ENCODE measurements around the gene DDX51.
"Not testable (repeated sequence)": the region's sequence is repeated elsewhere in the genome, so short reads cannot be mapped to it uniquely, and the experiment has no call there.

Gene DDX51

GRCh38 chr12:132153501-132154340, 9.6 kb upstream of the DDX51 start:
- DNase-seq (ENCODE audit: low spot score): peak; percentile 87

DNA sequence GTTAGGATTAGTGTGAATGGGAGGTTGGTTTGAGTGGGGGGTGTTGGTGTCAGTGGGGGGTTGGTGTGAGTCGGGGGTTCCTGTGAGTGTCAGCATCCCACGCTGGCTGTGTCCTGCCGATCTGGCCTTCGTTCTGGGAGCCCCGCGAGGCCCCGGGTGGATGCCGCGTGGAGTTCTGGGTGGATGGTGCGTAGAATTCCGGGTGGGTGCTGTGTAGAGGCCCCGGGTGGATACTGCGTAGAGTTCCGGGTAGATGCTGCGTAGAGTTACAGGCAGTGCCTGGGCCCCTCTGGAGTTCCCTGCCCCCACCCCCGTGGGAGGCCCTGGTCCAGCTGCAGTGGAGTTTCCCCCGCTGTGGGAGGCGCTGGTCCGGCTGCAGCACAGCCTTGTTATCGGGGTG, 8.8 kb upstream of the DDX51 start:
- DNase-seq (ENCODE audit: low spot score): no peak

DNA sequence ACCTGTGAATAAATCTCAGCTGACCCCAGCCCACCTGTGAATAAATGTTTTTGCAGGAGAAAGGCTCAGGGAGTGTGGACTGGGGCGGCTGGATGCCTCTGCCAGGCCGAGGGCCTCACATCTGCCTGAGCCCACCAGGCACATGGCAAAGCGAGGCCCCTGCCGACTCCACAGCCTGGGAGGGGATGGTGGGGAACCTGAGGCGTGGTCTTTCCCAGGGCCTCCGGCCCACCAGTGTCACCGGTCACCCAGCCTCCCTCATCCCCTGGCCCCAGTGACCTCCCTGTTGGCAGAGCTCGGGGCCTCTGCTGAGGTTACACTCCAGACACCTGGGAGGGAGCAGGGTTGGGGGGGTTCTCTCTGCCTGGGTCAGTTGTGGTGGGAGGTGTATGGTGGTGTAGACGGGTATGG, 8.3 kb upstream of the DDX51 start:
- no peak for DNase-seq (ENCODE audit: low spot score)

DNA sequence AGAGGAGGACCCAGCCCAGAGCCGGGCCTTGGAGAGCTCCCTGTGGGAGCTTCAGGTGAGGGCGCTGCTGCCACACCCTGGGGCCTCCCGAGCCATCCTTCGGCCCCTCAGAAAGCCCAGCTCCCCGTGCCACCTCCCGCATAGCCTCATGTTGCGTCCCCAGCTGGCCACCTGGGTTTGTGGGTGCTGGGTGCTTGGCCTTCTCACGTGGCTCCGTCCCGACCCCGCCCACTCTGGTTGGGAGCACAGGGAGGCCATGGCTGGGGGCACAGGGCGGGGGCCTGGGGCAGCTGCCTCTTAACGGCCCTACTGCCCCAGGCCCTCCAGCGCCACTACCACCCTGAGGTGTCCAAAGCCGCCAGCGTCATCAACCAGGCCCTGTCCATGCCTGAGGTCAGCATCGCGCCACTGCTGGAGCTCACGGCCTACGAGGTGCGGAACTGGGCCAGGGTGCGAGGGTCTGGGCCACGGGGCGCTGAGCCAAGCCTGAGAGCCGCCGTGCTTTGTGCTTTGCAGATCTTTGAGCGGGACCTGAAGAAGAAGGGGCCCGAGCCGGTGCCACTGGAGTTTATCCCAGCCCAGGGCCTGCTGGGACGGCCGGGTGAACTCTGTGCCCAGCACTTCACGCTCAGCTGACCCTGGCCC, 7.8 kb upstream of the DDX51 start:
- no peak for DNase-seq (ENCODE audit: low spot score)

GRCh38 chr12:132151145-132151765, 7.1 kb upstream of the DDX51 start:
- no peak for DNase-seq (ENCODE audit: low spot score)

GRCh38 chr12:132150780-132151144, 6.6 kb upstream of the DDX51 start:
- DNase-seq (ENCODE audit: low spot score): no peak

DNA sequence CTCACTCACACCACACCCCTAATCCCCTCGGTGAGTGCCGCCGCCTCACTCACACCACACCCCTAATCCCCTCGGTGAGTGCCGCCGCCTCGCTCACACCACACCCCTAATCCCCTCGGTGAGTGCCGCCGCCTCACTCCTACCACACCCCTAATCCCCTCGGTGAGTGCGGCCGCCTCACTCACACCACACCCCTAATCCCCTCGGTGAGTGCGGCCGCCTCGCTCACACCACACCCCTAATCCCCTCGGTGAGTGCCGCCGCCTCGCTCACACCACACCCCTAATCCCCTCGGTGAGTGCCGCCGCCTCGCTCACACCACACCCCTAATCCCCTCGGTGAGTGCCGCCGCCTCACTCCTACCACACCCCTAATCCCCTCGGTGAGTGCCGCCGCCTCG, 5.4 kb upstream of the DDX51 start:
- not testable (repeated sequence) for DNase-seq (ENCODE audit: low spot score)

GRCh38 chr12:132148368-132149045, 4.4 kb upstream of the DDX51 start:
- DNase-seq (ENCODE audit: low spot score): no peak

DNA sequence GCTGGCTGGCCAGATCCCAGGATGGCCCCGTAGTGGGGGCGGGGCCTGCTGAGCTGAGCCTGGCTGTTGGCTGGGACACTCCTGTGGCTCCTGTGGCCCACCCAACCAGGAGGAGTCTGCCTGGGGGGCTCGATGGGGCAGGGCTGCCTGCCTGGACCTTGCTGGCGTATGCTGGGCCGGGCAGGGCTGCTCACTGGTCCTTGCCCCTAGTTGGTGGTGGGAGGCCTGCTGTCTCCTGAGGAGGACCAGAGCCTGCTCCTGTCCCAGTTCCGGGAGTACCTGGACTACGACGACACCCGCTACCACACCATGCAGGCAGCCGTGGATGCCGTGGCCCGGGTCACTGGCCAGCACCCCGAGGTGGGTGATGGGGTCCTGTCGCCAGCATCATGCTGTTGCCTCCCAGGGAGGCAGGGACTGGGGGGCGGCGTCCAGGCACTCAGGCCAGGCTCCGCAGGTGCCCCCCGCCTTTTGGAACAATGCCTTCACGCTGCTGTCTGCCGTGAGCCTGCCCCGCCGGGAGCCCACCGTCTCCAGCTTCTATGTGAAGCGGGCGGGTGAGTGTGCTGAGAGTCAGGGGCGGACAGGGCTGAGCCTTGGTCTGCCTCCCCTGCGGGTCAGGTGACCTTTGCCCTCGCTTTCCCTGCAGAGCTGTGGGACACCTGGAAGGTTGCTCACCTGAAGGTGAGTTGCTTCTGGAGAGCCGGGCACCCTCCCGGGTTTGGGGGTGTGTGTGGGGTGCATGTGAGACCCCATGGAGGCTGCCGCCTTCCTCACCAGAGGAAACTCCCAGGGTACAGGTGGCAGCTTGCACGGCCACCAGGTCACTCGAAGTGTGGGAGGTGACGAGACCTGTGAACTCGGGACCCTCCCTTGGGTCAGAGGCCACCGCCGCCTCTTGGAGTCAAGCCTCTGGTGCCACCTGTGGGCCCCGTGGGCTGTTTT, 3.6 kb upstream of the DDX51 start:
- no peak for DNase-seq (ENCODE audit: low spot score)

GRCh38 chr12:132146772-132147422, 2.8 kb upstream of the DDX51 start:
- no peak for DNase-seq (ENCODE audit: low spot score)

DNA sequence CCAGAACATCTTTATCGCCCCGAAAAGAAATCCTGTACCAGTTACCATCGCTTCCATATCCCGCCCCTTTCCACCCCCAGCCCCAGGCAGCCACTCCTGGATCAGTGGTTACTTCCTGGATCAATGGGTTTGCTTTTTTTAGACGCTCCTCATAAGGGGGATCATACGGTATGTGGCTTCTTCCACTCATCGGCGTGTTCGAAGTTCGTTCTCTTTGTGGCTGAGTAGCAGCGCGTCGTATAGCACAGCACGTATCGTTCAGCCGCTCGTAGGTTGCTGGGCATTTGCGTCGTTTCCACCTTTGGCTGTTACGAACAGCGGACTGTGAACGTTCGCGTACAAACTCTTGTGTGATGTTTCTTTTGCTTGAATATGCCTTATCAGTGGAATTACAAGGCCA, 2.0 kb upstream of the DDX51 start:
- DNase-seq (ENCODE audit: low spot score): no peak

DNA sequence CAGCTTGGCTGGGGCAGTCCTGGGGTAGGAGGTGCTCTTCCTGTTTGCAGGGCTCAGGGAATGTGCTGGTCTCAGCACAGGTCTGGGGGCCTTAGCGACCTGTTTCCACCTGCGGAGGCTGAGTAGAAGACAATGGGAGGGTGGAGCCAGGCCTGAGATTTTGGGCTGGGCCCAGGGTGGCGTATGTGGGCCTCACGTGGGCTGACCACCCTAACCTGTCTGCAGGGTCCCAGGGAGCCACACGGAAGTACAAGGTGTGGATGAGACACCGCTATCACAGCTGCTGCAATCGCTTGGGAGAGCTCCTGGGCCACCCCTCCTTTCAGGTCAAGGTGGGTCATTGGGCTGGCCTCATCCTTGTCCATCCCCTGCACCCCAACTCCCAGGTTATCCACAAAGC, 1.2 kb upstream of the DDX51 start:
- no peak for DNase-seq (ENCODE audit: low spot score)

DNA sequence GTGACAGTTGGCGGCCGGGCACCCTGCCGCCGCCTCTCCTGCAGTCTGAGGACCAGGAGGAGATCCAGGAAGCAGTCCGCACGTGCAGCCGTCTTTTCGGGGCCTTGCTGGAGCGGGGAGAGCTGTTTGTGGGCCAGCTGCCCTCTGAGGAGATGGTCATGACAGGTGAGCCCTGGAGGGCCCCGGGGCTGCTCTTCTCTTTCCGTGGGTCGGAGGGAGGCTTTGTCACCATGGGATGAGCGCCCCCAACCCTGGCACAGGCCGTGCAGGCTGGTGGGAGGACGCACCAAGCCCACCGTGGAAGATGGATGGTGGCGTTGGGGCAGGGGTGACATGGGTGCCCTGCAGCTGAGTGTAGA, 670 bp upstream of the DDX51 start:
- DNase-seq (ENCODE audit: low spot score): no peak

- DNase-seq (ENCODE audit: low spot score): no peak
These were observed 615 bp downstream of the DDX51 start for GRCh38 chr12:132143336-132144071.

GRCh38 chr12:132142679-132143335, 1.3 kb downstream of the DDX51 start:
- no peak for DNase-seq (ENCODE audit: low spot score)

DNA sequence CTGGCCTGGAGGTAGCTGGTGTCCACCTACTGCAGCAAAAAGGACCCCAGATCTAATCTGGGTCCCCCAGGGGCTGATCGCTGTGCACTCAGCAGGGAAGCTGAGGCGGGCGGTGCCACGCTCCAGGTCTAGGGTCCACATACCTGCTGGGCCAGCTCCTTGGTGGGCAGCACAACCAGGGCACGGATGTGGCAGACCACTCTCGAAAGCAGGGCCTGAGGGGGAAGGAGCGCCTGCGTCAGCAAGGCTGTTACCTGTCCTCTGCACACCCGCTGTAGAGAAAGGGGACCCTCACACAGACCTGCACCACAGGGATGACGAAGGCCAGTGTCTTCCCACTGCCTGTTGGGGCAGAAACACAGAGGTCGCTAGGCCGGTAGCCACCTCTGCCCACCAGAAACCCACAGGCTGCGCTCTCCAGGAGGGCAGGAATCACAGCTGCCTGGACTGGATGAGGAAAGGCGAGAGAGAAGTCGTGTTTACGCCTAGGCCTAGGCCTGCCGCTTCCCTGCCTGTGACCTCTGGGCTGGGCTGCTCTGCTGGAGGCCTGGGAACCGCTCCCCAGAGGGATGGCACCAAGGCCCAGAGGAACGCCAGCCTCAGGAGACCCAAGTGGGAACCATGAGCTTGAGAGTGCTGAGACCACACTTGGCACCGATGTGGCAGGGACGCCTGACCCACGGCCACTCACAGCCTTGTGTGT, 2.0 kb downstream of the DDX51 start:
- no peak for DNase-seq (ENCODE audit: low spot score)

DNA sequence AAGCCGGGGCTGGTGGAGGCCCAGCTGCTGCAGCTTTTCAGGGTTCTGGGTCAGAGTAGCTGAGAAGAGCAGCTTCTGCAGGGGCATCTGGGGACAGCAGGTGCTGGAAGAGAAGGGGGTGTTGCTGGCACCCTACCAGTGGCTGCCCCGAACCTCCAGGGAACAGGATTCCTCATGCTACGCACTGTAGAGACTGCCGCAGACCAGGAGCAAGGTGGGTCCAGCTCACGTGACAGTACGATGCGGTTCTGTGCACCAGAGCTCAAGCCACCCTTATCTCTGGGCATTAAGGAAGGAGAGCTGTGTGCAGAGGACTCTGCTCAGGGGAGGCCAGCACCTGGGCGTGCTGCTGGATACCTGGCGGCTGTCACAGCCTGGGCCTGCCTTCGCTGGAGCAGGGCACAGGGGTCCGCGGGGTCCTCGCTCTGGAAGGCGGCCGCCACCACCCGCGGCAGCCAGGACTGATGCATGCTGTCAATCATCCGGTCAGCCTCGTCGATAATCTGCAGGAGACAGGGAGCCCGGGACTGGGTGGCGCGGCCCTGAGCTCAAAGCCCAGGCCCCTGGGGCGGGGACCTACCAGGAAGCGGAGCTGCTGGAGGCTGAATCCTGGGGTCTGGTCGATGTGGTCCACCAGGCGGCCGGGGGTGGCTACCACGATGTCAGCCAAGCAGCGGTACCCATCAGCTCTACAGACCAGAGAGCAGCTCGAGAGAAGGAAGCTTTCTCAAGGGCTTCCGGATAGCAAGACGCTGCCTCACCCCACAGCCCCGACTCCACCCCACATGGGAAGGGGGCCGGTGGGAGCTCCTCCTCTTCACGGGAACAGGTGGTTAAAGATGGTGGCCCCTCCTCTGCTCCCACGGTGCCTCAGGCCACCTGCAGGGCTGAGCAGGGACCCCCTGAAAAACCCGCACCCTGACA, 2.9 kb downstream of the DDX51 start:
- DNase-seq (ENCODE audit: low spot score): no peak

DNA sequence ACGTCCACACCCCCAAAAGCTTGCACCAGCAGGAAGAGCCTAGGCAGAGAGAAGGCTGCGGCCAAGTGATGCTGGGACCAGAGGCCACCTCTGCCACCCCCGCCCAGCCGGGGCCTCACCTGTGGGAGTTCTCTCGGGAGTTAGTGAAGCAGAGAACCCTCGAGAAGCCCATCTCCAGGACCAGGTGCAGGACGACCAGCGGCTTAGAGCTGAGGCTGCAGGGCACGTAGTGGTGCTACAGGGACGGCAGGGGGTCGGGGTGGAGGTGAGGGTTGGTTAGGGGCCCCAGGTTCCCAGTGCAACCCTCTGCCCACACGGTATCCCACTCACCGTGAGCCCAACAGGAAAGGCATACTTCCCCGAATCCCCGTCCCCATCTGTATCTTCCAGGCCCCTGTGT, 3.6 kb downstream of the DDX51 start:
- no peak for DNase-seq (ENCODE audit: low spot score)
